Stimulated activated CD4-positive, alpha-beta T cell treated with anti-CD3 and anti-CD28 coated beads, Interleukin-4, amount 100 ng/mL, for 48 hours (primary cell): ENCODE measurements around the gene POLR2I.
"Not testable (repeated sequence)": the region's sequence is repeated elsewhere in the genome, so short reads cannot be mapped to it uniquely, and the experiment has no call there.

Experiments used
- DNase-seq, 2 donors: peaks; one replicate each; pipeline ENCODE4 v3.0.0-alpha.2; 2020; ENCODE audit warnings: low read depth in 2 of 2

POLR2I gene

GRCh38 chr19:36134867-36135266, 20.2 kb upstream of the POLR2I start:
- DNase-seq = not testable (repeated sequence)

GRCh38 chr19:36131221-36131620, 16.5 kb upstream of the POLR2I start:
- DNase-seq = not testable (repeated sequence)

- no peak for DNase-seq
Measured at GRCh38 chr19:36128392-36128736, 13.7 kb upstream of the POLR2I start.

GRCh38 chr19:36125557-36125956, 10.9 kb upstream of the POLR2I start:
- DNase-seq = no peak

GRCh38 chr19:36121486-36122124, 6.9 kb upstream of the POLR2I start:
- DNase-seq = no peak

- DNase-seq = no peak
Measured at GRCh38 chr19:36120984-36121358, 6.3 kb upstream of the POLR2I start.

- DNase-seq = no peak
Measured at GRCh38 chr19:36120092-36120983, 5.7 kb upstream of the POLR2I start.

GRCh38 chr19:36116344-36116637, 1.6 kb upstream of the POLR2I start:
- DNase-seq = no peak

GRCh38 chr19:36115453-36116343, 1.0 kb upstream of the POLR2I start, which contains the start of gene TBCB:
Gene TBCB, plus strand, starts transcription at chr19:36115468. Its CDS starts 93 bp downstream, at chr19:36115561.
- DNase-seq = peak; percentile 90

GRCh38 chr19:36113894-36114720, 568 bp downstream of the POLR2I start:
- DNase-seq = no peak

- no peak for DNase-seq
Measured at GRCh38 chr19:36113425-36113824, 1.2 kb downstream of the POLR2I start.

- DNase-seq = no peak
Measured at GRCh38 chr19:36112678-36113077, 2.0 kb downstream of the POLR2I start.

GRCh38 chr19:36111200-36111539, 3.5 kb downstream of the POLR2I start:
- no peak for DNase-seq

- DNase-seq = no peak
Measured at GRCh38 chr19:36110487-36111199, 4.0 kb downstream of the POLR2I start, which contains the start of gene OVOL3. Gene OVOL3, plus strand, starts transcription at chr19:36111143. Its CDS starts 60 bp downstream, at chr19:36111203.

GRCh38 chr19:36108684-36109083, 6.0 kb downstream of the POLR2I start:
- no peak for DNase-seq

GRCh38 chr19:36106991-36107390, 7.7 kb downstream of the POLR2I start:
- no peak for DNase-seq

- DNase-seq = no peak
Measured at GRCh38 chr19:36106441-36106840, 8.2 kb downstream of the POLR2I start.

GRCh38 chr19:36103842-36104552, 10.7 kb downstream of the POLR2I start:
- no peak for DNase-seq

- DNase-seq = no peak
Measured at GRCh38 chr19:36103040-36103626, 11.5 kb downstream of the POLR2I start.
